IPS-18c (cell line): ENCODE measurements around the gene GABBR2.

Experiments
- H3K4me3 ChIP-seq: 2 replicates; pipeline ENCODE4 v1.7.0; 2013; ENCODE audit warnings: low read depth, mild to moderate bottlenecking, low read length, moderate library complexity; ENCODE audit not compliant: insufficient read depth
- H3K9me3 ChIP-seq: one replicate; pipeline ENCODE4 v1.6.1; 2013; ENCODE audit warnings: mild to moderate bottlenecking, low read length, moderate library complexity; ENCODE audit not compliant: control insufficient read depth, insufficient read depth

The GABBR2 gene

GRCh38 chr9:98415782-98416181 is 293.0 kb downstream of the GABBR2 start:
- peaks cover 2% of the 10 kb centered on the region for H3K9me3 ChIP-seq
- no peak overlapping the region for H3K4me3 ChIP-seq

- no peak overlapping the region for H3K4me3 ChIP-seq
Measured at GRCh38 chr9:98413084-98413483, 295.7 kb downstream of the GABBR2 start.

GRCh38 chr9:98412101-98412842 is 296.5 kb downstream of the GABBR2 start:
- Histone ChIP-seq H3K9me3 (no peaks in the 10 kb centered on the region), H3K4me3 (no peak overlapping the region)

More at GRCh38 chr9:98413084-98413483, 295.7 kb downstream of the GABBR2 start:
- H3K9me3 ChIP-seq, result no peaks in the 10 kb centered on the region

GRCh38 chr9:98410185-98410697 is 298.5 kb downstream of the GABBR2 start:
- Histone ChIP-seq H3K4me3 (no peak overlapping the region; the same call in 1 of the 2 replicates), H3K9me3 (no peaks in the 10 kb centered on the region)

GRCh38 chr9:98409719-98410118 is 299.0 kb downstream of the GABBR2 start:
- Histone ChIP-seq H3K9me3 (no peaks in the 10 kb centered on the region), H3K4me3 (no peak overlapping the region)

- H3K9me3 ChIP-seq, result no peaks in the 10 kb centered on the region
- no peak overlapping the region for H3K4me3 ChIP-seq
Measured at GRCh38 chr9:98406469-98406868, 302.3 kb downstream of the GABBR2 start.

- Histone ChIP-seq H3K4me3 (no peak overlapping the region), H3K9me3 (no peaks in the 10 kb centered on the region)
Measured at GRCh38 chr9:98404237-98404636, 304.5 kb downstream of the GABBR2 start.

- no peak overlapping the region for H3K4me3 ChIP-seq
- no peaks in the 10 kb centered on the region for H3K9me3 ChIP-seq
Measured at GRCh38 chr9:98403715-98404114, 305.0 kb downstream of the GABBR2 start.

- Histone ChIP-seq H3K9me3 (no peaks in the 10 kb centered on the region), H3K4me3 (no peak overlapping the region)
Measured at GRCh38 chr9:98402019-98402840, 306.5 kb downstream of the GABBR2 start.

GRCh38 chr9:98401140-98402018 is 307.4 kb downstream of the GABBR2 start:
- no peak overlapping the region for H3K4me3 ChIP-seq
- H3K9me3 ChIP-seq, result no peaks in the 10 kb centered on the region

- H3K9me3 ChIP-seq, result no peaks in the 10 kb centered on the region
- no peak overlapping the region for H3K4me3 ChIP-seq
Measured at GRCh38 chr9:98399950-98400683, 308.6 kb downstream of the GABBR2 start.

GRCh38 chr9:98396656-98397055 is 312.1 kb downstream of the GABBR2 start:
- H3K4me3 ChIP-seq, result no peak overlapping the region

GRCh38 chr9:98396236-98396635 is 312.5 kb downstream of the GABBR2 start:
- no peaks in the 10 kb centered on the region for H3K9me3 ChIP-seq
- no peak overlapping the region for H3K4me3 ChIP-seq

More at GRCh38 chr9:98396656-98397055, 312.1 kb downstream of the GABBR2 start:
- H3K9me3 ChIP-seq, result no peaks in the 10 kb centered on the region

- Histone ChIP-seq H3K4me3 (no peak overlapping the region), H3K9me3 (no peaks in the 10 kb centered on the region)
Measured at GRCh38 chr9:98391867-98392266, 316.9 kb downstream of the GABBR2 start.

GRCh38 chr9:98391406-98391805 is 317.3 kb downstream of the GABBR2 start:
- Histone ChIP-seq H3K9me3 (no peaks in the 10 kb centered on the region), H3K4me3 (no peak overlapping the region)

- H3K4me3 ChIP-seq, result no peak overlapping the region
- H3K9me3 ChIP-seq, result peaks cover 2% of the 10 kb centered on the region
Measured at GRCh38 chr9:98385751-98386150, 323.0 kb downstream of the GABBR2 start.
